NCI-H69 (cell line): Measurements from ENCODE around the gene TRMT2A.
"Not testable (repeated sequence)": the region's sequence is repeated elsewhere in the genome, so short reads cannot be mapped to it uniquely, and the experiment has no call there.

ENCODE experiments used
- DNase-seq: peaks from one replicate; lab custom pipeline; 2025; lab: John Stamatoyannopoulos, UW

The TRMT2A gene

GRCh38 chr22:20084547-20085413 lies 32.2 kb downstream of the TRMT2A start:
- peak; percentile 34 for DNase-seq

- DNase-seq = no peak
Observed at GRCh38 chr22:20083891-20084546, 33.0 kb downstream of the TRMT2A start.

GRCh38 chr22:20083157-20083890 lies 33.7 kb downstream of the TRMT2A start:
- no peak for DNase-seq

GRCh38 chr22:20080776-20081654 lies 36.0 kb downstream of the TRMT2A start:
- peak; percentile 80 for DNase-seq

GRCh38 chr22:20080445-20080775 lies 36.6 kb downstream of the TRMT2A start:
- DNase-seq = peak; percentile 90

GRCh38 chr22:20079745-20080444 lies 37.1 kb downstream of the TRMT2A start, which contains the start of gene DGCR8:
DGCR8 (plus strand) TSS chr22:20080241; CDS start chr22:20085964, 5,723 bp downstream.
- DNase-seq = peak; percentile 99

- DNase-seq = no peak
Observed at GRCh38 chr22:20076627-20077172, 40.3 kb downstream of the TRMT2A start.

GRCh38 chr22:20071524-20071972 lies 45.5 kb downstream of the TRMT2A start:
- no peak for DNase-seq

GRCh38 chr22:20069331-20070042 lies 47.5 kb downstream of the TRMT2A start:
- no peak for DNase-seq

GRCh38 chr22:20068640-20069039 lies 48.4 kb downstream of the TRMT2A start:
- DNase-seq = no peak

- DNase-seq = not testable (repeated sequence)
Observed at GRCh38 chr22:20067384-20067682, 49.7 kb downstream of the TRMT2A start.

GRCh38 chr22:20066617-20067383 lies 50.2 kb downstream of the TRMT2A start:
- DNase-seq = no peak

GRCh38 chr22:20065896-20066616 lies 51.0 kb downstream of the TRMT2A start:
- DNase-seq = no peak

- no peak for DNase-seq
Observed at GRCh38 chr22:20064545-20065262, 52.3 kb downstream of the TRMT2A start.

- no peak for DNase-seq
Observed at GRCh38 chr22:20064140-20064480, 52.9 kb downstream of the TRMT2A start.

- no peak for DNase-seq
Observed at GRCh38 chr22:20063271-20064139, 53.5 kb downstream of the TRMT2A start.

- no peak for DNase-seq
Observed at GRCh38 chr22:20062766-20063083, 54.3 kb downstream of the TRMT2A start.
